Measurements from ENCODE around the gene TBC1D1.
"Not testable (repeated sequence)": the region's sequence is repeated elsewhere in the genome, so short reads cannot be mapped to it uniquely, and the experiment has no call there.

TBC1D1 gene

DNA sequence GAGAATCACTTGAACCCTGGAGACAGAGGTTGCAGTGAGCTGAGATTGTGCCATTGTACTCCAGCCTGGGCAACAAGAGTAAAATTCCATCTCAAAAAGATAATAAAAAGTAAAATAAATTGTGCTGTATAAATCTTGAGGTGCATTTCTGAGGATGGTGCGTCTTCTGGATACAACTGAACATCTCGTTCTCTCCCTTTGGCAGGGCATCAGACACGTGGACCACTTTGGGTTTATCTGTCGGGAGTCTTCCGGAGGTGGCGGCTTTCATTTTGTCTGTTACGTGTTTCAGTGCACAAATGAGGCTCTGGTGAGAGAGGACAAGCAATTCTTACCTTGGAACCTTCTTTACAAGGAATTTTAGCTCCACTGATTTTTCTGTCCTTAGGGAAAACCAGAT, 129.5 kb downstream of the TBC1D1 start:
- no peak overlapping the region for H3K27ac ChIP-seq
- no peak for TF ChIP-seq ZFX (IDR thresholded peaks at IDR 0.05)
- TF ChIP-seq, protein P1, sequence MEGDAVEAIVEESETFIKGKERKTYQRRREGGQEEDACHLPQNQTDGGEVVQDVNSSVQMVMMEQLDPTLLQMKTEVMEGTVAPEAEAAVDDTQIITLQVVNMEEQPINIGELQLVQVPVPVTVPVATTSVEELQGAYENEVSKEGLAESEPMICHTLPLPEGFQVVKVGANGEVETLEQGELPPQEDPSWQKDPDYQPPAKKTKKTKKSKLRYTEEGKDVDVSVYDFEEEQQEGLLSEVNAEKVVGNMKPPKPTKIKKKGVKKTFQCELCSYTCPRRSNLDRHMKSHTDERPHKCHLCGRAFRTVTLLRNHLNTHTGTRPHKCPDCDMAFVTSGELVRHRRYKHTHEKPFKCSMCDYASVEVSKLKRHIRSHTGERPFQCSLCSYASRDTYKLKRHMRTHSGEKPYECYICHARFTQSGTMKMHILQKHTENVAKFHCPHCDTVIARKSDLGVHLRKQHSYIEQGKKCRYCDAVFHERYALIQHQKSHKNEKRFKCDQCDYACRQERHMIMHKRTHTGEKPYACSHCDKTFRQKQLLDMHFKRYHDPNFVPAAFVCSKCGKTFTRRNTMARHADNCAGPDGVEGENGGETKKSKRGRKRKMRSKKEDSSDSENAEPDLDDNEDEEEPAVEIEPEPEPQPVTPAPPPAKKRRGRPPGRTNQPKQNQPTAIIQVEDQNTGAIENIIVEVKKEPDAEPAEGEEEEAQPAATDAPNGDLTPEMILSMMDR (conservative IDR thresholded peaks at IDR 0.05) = no peak

- not testable (repeated sequence) for H3K27ac ChIP-seq
Observed at GRCh38 chr4:38020961-38021360, 130.1 kb downstream of the TBC1D1 start.

DNA sequence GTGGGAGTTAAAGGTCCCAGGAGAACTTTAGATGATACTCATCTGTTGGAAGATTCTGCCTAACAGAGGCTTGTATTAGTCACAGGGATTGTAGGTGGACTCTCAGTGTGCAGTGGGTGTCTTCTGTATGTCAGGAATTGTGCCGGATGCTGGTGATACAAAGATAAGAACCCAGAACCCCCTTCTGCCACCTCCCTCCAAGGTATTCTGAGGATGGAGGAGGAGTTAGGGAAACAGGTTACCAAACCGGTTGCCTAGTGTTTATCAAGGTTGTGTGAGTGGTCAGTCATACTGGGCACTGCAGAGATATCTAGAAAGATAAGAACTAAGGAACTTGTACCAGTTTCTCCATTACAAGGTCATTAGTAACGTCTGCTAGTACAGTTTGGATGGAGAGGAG, 130.9 kb downstream of the TBC1D1 start:
- H3K27ac ChIP-seq = no peak overlapping the region
- TF ChIP-seq, protein P1 (conservative IDR thresholded peaks at IDR 0.05) = no peak
- no peak for TF ChIP-seq ZFX (IDR thresholded peaks at IDR 0.05)

DNA sequence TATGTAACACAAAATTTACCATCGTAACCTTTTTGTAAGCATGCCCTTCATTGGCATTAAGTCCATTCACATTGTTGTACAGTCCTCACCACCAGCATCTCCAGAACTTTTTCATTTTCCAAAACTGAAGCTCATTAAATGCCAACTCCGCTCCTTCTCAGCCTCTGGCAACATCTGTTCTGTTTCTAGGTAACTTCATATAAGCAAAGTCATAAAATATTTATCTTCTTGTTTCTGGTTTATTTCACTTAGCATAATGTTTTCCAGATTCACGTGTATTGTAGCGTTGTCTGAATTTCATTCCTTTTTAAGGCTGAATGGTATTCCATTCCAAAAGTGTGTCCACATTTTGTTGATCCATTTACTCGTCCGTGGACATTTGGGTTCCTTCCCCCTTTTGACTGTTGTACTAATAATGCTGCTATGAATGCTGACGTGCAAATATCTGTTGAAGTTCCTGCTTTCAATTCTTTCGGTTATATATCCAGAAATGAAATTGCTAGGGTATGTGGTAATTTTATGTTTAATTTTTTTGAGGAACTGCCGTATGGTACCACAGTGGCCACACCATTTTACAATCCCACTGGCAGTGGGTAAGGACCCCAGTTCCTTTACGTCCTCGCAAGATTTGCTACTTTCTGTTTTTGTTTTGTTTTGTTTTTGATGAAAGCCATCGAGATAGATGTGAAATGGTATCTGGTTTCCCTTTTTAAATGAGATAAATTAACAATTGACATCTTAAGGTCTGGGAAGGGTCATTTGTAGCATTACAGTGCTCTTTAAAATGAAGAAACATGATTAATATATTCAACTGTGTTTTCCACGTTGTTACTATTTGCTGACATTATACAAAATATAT, 132.7 kb downstream of the TBC1D1 start:
- TF ChIP-seq, protein P1 (conservative IDR thresholded peaks at IDR 0.05) = no peak
- no peak for TF ChIP-seq ZFX (IDR thresholded peaks at IDR 0.05)
- H3K27ac ChIP-seq = no peak overlapping the region

DNA sequence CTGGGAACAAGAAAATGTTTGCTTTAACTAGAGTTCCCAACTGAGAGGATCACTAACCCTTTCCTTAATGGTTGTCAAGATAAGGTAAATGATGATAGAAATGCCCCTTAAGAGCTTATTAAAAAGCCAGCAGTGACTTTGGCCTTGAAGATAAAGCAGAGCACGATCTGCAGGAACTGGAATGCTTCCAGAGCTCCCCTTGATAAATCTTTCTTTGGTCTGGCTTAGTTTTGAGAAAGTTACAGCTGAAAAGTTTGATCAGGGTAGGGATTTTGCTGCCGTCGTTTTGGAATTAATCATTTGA, 133.3 kb downstream of the TBC1D1 start:
- no peak for TF ChIP-seq ZFX (IDR thresholded peaks at IDR 0.05)
- TF ChIP-seq, protein P1 (conservative IDR thresholded peaks at IDR 0.05) = no peak
- H3K27ac ChIP-seq = no peak overlapping the region

DNA sequence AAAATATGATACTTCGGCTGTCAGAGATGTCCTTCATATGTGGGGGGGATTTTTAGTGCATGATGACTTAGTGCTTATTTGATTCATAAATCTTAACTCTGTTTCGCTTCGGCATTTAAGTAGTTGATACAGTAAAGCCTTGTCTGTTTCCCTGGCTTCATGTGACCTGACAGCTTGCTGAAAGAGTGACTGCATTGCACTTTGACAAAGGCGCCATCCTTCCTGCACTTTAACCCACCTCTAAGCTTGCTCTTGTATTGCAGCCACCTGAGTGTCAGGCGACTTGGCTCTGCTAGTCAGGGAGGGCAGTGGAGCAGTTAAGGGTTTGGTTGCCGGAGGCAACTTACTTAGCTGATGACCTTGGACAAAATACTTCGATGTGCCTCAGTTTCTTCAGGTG, 134.8 kb downstream of the TBC1D1 start:
- TF ChIP-seq, protein P1 (conservative IDR thresholded peaks at IDR 0.05) = no peak
- no peak for TF ChIP-seq ZFX (IDR thresholded peaks at IDR 0.05)
- no peak overlapping the region for H3K27ac ChIP-seq

DNA sequence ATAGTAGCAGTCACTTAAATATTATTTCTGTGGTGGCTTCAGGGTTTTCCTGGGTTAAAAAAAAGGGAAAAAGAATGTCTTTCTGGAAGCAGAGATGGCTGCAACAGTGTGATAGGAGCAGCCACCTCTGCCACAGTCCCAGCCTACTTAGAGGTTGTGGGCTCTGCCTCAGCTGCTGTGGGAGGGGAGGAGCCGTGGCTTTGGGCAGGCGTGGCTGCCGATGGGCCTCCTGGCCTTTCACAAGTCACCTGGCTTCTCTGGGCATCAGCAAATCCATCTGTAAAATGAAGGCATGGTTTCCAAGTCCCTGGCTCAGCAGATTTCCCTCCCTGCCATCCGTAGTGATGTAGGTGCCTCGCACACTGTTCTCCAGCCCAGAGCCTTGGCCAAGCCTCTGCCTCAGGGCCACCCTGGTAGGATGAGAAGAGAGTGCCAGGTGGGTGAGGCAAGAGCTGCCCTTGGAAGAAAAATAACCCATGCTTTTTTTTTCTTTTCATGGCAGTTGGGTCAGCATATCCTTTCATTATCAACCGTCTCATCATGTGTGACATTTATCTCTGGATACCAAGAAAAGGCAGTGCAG, 135.4 kb downstream of the TBC1D1 start:
- TF ChIP-seq, protein P1 (conservative IDR thresholded peaks at IDR 0.05) = no peak
- TF ChIP-seq ZFX (IDR thresholded peaks at IDR 0.05) = no peak

GRCh38 chr4:38030023-38030422, 139.1 kb downstream of the TBC1D1 start:
- TF ChIP-seq, protein P1 (conservative IDR thresholded peaks at IDR 0.05) = no peak
- no peak for TF ChIP-seq ZFX (IDR thresholded peaks at IDR 0.05)
- no peak overlapping the region for H3K27ac ChIP-seq

More for the DNA sequence above, 135.4 kb downstream of the TBC1D1 start:
- no peak overlapping the region for H3K27ac ChIP-seq
